ENCODE results near the gene ZAP70.

The ZAP70 gene

DNA sequence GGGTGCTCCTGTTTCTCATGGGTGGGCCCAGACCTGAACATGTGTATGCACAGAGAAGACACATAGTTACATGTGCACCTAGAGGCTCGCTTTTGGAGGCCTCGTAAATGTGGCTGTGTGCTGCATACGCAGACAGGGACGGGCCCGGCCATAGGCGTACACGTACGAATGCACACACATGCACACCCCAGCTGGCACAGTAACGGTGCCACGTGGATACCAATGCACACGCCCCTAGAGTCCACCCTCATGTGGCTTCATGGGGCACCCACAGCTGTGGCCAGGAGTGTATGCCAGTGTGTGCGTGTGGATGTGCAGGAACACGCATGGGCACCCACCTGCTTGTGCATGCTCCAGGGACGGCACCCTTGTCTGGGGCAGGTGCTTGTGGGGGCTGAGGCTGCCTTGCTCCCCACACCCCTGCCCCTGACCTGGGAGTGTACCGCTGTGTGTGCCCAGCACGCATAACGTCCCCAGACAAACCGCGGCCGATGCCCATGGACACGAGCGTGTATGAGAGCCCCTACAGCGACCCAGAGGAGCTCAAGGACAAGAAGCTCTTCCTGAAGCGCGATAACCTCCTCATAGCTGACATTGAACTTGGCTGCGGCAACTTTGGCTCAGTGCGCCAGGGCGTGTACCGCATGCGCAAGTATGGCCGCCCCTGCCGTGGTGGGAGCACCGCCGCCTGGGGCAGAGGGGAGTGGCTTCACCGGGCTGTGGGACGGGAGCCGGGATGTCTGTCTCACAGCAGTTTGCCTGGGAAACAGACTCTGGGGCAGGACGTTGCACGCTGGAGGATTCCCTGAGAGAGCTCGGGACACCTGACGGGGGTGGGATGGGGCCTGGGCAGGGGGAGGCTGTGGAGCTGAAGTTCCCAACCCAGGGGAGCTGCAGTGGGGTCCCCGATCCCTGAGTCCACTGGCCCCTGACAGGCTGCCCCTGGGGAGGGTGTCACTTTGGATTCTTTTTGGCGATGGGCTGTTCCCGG lies 21.0 kb downstream of the ZAP70 start:
- no peak for DNase-seq (ENCODE audit: low read depth)

DNA sequence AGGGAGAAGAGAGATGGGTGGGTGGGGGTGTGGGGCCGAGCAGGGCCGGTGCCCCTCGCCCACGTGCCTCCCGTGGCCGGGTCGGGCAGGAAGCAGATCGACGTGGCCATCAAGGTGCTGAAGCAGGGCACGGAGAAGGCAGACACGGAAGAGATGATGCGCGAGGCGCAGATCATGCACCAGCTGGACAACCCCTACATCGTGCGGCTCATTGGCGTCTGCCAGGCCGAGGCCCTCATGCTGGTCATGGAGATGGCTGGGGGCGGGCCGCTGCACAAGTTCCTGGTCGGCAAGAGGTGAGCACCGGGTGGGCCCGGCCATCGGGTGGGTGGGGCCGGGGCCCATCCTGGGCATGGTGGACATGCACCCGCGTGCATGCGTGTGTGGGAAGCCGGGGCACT lies 21.8 kb downstream of the ZAP70 start:
- DNase-seq (ENCODE audit: low read depth), result no peak

DNA sequence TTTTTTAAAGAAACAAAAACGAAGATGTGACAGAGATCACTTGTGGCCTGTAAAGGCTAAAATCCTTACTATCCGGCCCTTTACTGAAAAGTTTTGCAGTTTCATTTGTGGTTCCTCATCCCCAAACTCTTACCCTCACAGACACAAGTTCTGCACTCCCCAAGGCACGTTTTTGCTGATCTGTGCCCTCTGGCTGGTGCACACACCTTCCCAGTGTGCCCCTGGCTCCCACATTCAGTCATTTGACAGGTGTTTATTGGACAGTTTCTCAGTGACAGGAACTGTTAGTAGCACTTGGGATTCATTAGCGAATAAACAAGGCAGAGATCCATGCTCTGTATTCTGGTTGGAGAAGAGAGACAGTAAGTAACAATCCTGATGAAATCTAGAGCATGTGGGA lies 22.8 kb downstream of the ZAP70 start:
- DNase-seq (ENCODE audit: low read depth), result no peak

DNA sequence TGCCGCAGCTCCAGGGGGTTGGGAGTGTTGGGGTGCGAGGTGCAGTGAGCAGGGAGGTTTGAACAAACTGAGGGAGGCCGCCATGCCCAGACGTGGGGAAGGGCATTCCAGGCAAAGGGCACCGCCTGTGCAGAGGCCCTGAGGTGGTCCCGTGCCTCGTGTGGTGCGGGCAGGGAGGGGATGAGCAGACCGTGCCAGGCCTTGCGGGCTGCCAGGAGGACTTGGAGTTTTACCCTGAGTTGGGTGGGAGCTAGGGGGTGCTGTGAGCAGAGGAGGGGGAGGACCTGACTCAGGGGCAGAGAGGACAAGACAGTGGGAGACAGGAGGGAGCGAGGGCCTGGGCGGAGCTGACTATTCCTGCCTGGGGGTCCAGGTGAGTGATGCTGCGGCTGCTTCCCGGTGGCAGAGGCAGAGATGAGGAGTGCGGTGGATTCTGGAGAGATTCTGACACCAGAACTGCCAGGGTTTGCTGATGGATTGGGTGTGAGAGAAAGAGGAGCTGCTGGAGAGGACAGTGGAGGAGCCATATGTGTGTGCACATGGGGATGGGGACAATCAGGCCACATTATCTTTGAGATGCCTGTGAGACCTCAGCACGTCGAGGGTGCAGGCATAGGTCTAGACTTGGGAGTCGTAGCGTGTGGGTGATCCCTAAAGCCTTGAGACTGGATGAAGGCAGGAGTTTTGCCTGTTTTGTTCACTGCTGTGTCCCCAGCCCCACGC lies 23.4 kb downstream of the ZAP70 start:
- DNase-seq (ENCODE audit: low read depth), result no peak

DNA sequence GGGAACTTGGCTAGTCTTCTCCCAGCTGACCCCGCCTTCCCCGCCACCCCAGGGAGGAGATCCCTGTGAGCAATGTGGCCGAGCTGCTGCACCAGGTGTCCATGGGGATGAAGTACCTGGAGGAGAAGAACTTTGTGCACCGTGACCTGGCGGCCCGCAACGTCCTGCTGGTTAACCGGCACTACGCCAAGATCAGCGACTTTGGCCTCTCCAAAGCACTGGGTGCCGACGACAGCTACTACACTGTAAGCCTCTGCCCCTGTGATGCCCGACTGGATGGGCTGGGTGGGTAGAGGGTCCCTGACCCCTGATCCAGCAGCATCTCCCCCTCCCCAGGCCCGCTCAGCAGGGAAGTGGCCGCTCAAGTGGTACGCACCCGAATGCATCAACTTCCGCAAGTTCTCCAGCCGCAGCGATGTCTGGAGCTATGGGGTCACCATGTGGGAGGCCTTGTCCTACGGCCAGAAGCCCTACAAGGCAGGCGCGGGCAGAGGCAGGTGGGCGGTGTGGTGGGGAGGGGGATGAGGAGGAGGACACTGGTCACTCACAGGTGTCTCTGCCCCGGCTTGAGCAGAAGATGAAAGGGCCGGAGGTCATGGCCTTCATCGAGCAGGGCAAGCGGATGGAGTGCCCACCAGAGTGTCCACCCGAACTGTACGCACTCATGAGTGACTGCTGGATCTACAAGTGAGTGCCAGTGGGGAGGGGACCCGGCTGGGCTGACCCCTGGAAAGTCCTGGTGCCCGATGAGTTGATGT lies 24.2 kb downstream of the ZAP70 start:
- DNase-seq (ENCODE audit: low read depth), result no peak

DNA sequence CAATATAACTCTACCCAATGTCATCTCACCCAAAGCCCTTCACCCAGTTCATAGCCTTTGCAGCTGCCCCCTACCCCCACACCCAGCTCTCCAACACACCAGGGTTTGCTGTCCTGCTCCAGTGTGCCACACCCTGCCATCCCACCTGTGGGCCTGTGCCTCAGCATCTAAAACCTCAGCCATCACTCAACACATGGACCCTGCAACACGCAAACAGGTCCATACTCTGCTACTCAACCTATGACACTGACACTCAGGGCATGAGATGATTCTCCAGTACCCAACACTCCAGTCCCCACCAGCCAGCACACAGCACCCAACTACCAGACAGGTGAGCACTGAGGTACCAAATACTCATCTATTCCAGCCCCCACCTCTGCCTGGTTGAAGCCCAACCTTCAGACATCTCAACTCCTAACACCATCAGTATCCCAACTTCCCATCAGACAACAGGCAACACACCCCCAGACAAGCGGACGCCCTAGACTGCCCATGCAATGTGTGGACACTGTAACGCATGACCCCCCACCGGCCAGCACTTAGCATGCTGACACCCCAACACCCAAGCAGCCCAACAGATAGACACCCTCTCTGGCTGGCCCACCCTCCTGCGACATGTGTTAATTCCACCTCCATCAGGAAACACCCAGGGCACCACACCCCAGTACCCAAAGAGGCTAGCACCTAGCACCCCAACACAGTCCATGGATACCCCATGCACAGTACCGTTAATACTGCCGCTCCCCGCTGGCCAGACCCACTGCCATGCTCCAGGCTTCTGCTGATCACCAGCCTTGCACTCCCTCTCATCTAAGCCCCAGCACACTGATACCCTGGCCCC lies 25.0 kb downstream of the ZAP70 start:
- no peak for DNase-seq (ENCODE audit: low read depth)

DNA sequence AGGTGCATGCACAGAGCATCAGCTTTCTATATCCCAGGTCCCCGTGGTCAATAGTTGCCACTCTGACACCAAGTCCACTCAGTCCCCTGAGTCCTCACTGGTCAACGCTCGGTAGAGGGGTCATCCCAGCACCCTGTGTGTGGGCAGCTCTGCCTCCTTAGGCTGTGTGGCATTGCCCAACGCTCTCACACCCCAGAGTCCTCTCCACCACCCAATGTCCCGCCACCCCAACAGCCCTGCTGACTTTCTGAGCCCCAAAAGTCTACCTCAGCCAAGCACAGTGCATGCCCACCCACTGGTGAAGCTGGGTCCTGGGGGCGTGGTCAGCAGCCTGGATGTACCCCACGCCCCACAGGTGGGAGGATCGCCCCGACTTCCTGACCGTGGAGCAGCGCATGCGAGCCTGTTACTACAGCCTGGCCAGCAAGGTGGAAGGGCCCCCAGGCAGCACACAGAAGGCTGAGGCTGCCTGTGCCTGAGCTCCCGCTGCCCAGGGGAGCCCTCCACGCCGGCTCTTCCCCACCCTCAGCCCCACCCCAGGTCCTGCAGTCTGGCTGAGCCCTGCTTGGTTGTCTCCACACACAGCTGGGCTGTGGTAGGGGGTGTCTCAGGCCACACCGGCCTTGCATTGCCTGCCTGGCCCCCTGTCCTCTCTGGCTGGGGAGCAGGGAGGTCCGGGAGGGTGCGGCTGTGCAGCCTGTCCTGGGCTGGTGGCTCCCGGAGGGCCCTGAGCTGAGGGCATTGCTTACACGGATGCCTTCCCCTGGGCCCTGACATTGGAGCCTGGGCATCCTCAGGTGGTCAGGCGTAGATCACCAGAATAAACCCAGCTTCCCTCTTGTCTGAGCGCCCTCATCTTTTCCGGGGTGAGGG lies 25.9 kb downstream of the ZAP70 start:
- DNase-seq (ENCODE audit: low read depth), result no peak

DNA sequence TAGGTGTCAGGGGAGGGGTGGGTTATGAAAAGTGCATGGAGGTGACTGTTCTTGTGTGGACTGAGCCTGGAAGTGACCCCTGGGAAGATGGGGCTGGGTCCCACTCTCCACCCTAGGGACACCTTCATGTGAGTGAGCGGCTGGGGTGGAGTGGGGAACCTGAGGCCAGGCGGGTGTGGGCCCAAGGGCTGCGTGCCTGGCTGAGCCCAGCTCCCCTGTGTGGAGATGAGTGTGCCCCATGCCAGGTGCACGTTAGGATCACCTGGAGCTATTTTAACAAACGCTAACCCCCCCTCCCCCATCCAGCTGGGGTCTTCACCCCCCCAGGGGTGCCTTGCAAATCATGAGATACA lies 26.5 kb downstream of the ZAP70 start:
- DNase-seq (ENCODE audit: low read depth), result no peak

DNA sequence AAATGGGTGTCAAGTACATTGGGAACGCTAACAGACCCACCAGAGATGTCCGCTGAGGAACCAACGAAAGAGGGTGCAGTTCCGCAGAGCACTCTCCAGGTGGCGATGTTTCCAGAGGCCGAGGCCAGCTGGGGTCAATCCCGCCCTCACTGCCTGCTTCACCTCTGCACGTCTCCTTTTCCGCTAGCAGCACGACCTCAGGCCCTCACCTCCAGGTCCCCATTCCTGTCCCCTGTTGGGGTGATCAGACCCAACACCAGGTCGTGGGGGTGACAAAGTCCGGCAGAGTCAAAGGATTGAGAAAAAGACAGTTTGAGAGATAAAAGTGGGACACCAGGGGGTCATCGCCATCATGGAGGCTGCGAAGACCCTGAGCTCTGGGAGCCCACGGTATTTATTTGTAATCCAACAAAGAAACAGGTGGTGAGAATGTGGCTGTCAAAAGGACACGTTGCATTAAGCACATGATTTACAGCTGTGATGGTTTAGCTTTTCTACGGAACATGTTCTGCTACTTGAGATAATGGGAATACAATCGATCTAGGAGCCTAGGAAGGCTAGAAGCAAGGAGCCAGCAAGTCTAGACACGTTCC lies 27.3 kb downstream of the ZAP70 start:
- DNase-seq (ENCODE audit: low read depth), result no peak

DNA sequence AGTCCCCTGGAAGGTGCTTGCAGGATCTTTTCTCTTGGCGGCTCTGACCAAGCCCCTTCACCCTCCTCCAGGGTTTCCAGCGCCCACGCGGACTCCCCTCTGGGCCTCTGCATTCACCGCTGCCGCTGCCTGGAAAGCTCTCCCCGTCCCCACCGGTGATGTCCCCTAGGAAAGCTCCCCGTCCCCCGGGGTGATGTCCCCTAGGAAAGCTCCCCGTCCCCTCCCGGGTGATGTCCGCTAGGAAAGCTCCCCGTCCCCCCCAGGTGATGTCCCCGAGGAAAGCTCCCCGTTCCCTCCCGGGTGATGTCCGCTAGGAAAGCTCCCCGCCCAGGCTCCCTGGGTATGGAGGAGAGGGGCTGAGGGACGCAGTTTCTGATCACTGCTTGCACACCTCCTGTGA lies 27.9 kb downstream of the ZAP70 start:
- no peak for DNase-seq (ENCODE audit: low read depth)

DNA sequence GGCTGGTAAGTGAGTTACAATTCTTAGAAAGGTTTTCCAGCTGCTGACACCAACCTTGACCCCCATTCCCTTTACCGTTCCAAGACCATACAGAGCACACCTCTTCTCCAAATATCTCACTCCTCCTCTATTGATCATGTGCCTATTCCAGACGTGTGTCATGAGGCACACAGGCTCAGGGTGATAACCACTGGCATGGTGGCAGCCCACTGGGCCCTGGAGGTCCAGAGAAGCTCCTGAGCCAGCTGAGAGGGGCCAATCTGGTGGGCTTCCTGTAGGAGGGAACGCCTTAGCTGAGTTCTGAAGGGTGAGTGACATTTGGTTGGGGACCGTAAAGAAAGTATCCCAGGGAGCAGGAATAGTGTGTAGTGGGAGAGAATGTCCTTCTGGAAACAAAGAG lies 28.3 kb downstream of the ZAP70 start:
- DNase-seq (ENCODE audit: low read depth), result no peak

DNA sequence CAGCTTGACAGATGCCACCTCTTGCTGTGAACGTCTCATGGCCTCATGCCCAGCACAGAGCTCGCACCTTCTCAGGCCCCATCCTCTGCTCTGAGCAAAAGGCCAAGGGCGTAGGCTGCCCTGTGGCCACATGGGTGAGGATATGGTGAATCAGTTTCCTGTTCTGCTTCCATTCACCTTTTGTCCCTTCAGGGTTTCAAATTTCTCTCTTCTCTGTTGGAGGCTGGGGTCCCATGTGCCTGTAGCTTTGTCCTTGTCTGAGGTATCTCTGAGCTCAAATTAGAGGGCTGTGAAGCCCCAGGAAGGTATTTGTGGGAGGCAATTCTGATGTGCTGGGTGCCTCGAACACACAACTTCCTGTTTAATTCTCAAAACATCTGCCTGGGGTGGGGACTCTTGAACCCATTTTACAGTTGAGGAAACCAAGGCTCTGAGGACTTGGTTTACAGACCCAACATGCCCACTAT lies 29.0 kb downstream of the ZAP70 start:
- DNase-seq (ENCODE audit: low read depth), result peak; percentile 15

DNA sequence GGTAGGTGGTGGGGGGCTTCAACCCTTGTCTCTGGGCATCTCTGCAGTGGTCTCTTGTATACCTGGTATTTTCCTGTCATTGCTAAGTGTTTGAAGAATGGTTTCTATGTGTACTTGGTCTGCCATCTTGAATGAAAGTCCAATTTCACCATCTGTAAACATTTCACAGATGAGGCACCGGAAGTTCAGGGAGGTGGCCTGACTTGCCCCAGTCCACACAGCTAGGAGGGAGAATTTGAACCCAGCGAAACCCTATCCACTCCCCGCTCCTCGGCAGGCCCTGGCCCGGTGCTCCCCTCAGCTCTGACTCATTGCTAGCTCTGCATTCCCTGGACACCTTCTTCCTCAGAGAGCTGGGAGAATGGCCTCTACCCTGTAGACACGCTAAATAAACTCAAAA lies 30.5 kb downstream of the ZAP70 start:
- DNase-seq (ENCODE audit: low read depth), result no peak

DNA sequence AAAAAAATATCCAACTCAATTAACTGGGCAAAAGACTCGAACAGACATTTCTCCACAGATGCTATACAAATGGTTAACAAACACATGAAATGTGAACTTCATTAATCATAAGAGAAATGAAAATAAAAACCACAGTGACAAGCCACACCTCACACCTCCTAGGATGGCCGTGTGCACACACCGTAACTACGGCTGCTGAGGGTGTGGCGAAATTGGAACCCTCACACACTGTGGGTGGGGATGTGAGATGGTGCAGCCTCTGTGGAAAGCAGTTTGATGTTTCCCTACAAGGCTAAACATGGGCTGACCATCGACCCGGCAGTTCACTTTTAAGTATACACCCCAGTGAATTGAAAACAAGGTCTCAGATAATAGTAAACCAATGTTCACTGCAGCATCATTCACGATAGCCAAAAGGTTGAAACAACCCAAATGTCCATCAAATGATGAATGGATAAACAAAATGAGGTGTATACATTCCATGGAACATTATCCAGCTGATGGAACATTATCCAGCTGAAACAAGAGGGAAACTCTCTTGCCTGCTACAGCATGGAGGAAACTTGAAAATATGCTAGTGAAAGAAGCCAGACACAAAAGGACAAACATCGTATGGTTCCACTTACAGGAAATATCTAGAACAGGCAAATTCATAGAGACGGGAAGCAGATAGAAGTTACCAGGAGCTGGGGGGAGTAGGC lies 32.2 kb downstream of the ZAP70 start:
- peak; percentile 39 for DNase-seq (ENCODE audit: low read depth)

DNA sequence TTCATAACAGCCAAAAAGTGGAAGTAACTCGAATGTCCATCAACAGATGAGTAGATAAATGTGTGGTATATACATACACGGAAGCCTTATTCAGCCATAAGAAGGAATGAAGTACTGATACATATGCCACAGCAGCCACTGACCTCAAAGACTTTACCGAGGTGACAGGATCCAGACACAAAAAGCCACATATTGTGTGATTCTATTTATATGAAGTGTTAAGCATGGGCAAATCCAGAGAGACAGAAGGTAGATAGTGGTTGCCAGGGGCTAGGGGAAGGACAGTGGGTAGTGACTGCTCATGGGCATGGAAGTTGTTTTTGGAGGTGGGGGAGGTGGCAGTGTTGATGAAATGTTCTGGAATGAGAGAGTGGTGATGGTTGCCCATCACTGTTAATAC lies 33.9 kb downstream of the ZAP70 start:
- DNase-seq (ENCODE audit: low read depth), result no peak

DNA sequence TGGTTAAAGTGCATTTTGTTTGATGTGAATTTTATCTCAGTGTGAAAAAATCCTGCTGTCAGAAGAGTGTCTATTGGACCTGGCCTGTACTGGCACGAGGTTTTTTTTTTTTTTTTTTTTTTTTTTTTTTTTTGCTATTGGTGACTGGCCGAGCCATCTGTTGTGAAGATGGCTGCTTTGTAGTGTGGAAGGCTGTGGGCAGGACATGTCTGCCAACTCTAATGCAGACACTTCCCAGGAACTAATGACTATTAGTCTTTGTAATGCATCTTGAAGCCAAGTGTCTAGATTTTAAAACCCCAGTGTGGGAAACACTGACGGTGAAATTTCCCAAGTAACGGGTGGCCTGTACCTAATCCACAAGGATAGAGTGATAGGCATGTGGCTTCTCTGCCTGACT lies 34.3 kb downstream of the ZAP70 start:
- no peak for DNase-seq (ENCODE audit: low read depth)

DNA sequence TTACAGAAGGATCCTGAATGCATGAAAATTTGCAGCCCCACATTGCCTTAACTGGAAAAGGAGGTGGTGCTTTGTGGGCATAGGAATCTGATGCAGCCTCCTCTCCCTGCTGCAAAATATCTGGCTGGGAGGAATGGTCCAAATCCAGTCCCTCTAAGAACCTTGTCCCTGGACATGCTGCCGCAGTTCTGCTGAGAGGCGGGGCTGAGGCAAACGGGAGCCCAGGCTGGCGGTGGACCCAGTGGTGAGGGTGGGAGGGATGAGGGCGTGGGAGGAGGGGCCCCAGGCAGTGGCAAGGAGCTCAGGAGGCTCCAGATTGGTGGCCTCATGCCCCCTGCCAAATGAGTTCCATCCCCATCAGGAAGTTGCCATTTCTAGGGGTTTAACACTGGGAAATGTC lies 36.2 kb downstream of the ZAP70 start:
- no peak for DNase-seq (ENCODE audit: low read depth)

DNA sequence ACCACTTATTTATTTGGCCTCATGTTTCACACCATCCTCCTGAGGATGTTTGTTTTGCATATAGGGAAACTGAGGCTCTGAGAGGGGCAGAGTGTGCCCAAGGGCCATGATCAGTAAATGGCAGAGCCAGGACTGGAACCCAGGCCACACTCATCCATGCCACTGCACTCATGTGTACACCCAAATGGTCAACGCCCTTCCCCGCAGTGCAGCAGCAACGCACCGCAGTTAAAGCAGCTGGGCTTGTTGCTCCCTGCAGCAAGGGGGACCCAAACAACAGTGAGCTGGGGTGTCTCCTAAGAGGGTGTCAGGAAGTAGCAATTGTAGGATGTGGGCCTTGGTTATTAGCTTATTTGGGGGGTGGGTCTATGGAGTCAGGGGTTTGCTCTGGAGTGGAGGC lies 36.6 kb downstream of the ZAP70 start:
- DNase-seq (ENCODE audit: low read depth), result no peak

DNA sequence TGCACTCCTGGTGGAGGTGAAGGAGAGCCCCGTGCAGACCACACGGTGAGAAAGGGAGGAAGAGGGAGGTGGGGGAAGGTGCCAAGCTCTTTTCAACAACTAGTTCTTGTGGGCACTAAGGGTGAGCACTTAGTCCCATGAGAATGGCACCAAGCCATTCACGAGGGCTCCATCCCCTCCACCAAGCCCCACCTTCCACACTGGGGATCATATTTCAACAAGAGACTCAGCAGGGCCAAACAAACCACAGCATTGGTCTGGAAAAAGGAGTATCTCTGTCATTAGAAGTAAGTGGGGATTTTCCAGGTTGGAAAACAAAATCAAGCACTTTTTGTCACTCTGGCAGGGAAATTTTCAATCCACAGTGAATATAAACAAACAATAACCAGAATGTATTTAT lies 38.4 kb downstream of the ZAP70 start:
- DNase-seq (ENCODE audit: low read depth), result no peak

Measured in stimulated activated CD8-positive, alpha-beta memory T cell treated with anti-CD3 and anti-CD28 coated beads, Interleukin-12 subunit alpha, Interleukin-12 subunit beta, amount 100 ng/mL, for 4 hours (primary cell).